D721Med (cell line): ENCODE results near the gene ANKS3.

Experiments
- DNase-seq: peaks from one replicate; pipeline ENCODE4 v3.0.0; 2011; ENCODE audit warnings: low spot score; ENCODE audit not compliant: insufficient read length
- FAIRE-seq: peaks from 2 replicates; lab custom pipeline; 2011; peaks lifted over from hg19 to GRCh38; lab: Jason Lieb, UNC
- CTCF ChIP-seq: IDR thresholded peaks from 2 replicates; pipeline ENCODE4 v1.5.1; 2012; ENCODE audit warnings: mild to moderate bottlenecking, control low read depth; ENCODE audit not compliant: insufficient read depth; ENCODE audit errors: missing control alignments

The ANKS3 gene

GRCh38 chr16:4696172-4696904 is 37.7 kb downstream of the ANKS3 start:
- TF ChIP-seq CTCF: no peak
- no peak for FAIRE-seq

GRCh38 chr16:4695473-4696171 is 38.4 kb downstream of the ANKS3 start:
- DNase-seq (no peak), FAIRE-seq (no peak)
- no peak for TF ChIP-seq CTCF

More at GRCh38 chr16:4696172-4696904, 37.7 kb downstream of the ANKS3 start:
- DNase-seq: no peak

GRCh38 chr16:4694642-4695451 is 39.2 kb downstream of the ANKS3 start:
- TF ChIP-seq CTCF: no peak
- FAIRE-seq (no peak), DNase-seq (no peak)

DNA sequence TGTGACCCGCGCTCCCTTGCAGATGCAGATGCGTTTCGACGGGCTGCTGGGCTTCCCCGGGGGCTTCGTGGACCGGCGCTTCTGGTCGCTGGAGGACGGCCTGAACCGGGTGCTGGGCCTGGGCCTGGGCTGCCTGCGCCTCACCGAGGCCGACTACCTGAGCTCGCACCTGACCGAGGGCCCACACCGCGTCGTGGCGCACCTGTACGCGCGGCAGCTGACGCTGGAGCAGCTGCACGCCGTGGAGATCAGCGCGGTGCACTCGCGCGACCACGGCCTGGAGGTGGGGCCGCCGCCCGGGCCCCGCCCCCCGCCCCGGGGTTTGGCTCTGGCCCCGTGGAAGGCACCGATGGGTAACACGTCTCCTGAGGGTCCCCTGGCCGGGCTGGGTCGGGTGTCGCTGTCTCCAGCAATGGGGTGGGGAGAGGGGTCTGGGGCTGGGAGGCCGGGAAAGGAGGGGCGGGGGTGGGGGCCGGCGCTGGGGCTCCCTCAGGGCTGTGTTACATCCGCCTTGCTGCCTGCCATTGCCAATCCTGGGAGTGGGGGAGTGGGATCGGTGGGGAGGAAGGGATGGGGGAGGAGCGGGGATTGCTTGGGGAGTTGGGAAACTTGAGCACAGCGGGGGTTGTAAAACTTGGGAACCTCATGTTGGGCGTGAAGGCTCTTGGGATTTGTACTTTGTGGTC is 40.0 kb downstream of the ANKS3 start:
- no peak for TF ChIP-seq CTCF
- FAIRE-seq (no peak), DNase-seq (no peak)

DNA sequence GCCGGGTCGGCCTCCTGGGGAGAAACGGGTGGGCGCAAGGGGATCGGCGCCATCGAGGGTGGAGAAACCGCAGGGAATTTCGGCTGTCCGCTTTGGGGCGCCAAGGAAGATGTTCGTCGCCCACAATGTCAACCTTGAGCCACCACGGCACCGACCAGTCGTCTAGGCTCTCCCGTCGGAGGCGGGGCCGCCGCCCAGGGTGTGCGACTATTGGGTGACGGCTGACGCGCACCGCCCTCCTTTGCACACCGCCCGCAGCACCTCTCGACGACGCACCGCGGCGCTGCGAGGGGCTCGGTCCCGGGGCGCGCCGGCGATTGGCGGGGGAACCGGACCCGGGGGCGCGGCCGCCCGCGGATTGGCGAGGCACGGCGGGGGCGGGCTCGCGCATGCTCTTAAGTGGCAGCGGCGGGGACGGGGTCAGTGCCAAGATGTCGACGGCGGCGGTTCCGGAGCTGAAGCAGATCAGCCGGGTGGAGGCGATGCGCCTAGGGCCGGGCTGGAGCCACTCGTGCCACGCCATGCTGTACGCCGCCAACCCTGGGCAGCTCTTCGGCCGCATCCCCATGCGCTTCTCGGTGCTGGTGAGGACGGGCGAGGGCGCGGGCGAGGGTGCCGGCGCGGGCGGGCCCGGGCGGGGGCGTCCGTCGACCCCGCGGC is 40.6 kb downstream of the ANKS3 start, which contains the start of gene NUDT16L1:
NUDT16L1 (plus strand) TSS at position 267 of the 660 bp plus-strand sequence; CDS start at position 432, 165 bp downstream.
- no peak for FAIRE-seq
- peak; percentile 99 for DNase-seq
- TF ChIP-seq CTCF: no peak
